Large intestine (tissue), 12 donors: ENCODE measurements around the gene FAM83B. TPM values are rescaled to one million over a fixed set of nuclear protein-coding genes. Genes with fewer than 3 reads are reported as not detected.
"Not testable (repeated sequence)": the region's sequence is repeated elsewhere in the genome, so short reads cannot be mapped to it uniquely, and the experiment has no call there.

Source experiments
- DNase-seq, 2 donors: peaks; one replicate each; pipeline versions ENCODE4 v3.0.0 to v3.0.0-alpha.2; 2013
- H3K27ac ChIP-seq: one replicate; pipeline ENCODE4 v1.5.1; 2013; ENCODE audit warnings: low read length
- H3K27me3 ChIP-seq: 2 replicates; pipeline ENCODE4 v1.6.1; 2013; ENCODE audit warnings: low read length; ENCODE audit not compliant: control insufficient read depth, insufficient read depth
- H3K36me3 ChIP-seq: 2 replicates; pipeline ENCODE4 v1.6.1; 2013; ENCODE audit warnings: low read length; ENCODE audit not compliant: control insufficient read depth, insufficient read depth
- H3K4me1 ChIP-seq: one replicate; pipeline ENCODE4 v1.6.1; 2013; ENCODE audit warnings: low read length; ENCODE audit not compliant: control insufficient read depth, insufficient read depth
- H3K4me3 ChIP-seq: one replicate; pipeline ENCODE4 v1.5.1; 2013; ENCODE audit warnings: low read length
- H3K9me3 ChIP-seq: one replicate; pipeline ENCODE4 v1.6.1; 2013; ENCODE audit warnings: mild to moderate bottlenecking, low read depth, low read length, moderate library complexity; ENCODE audit not compliant: control insufficient read depth
- WGBS: methylation state at CpG from one replicate; pipeline ENCODE4 v1.1.5; 2013; ENCODE audit warnings: low lambda C conversion rate; ENCODE audit not compliant: insufficient coverage; 5-methylcytosine and 5-hydroxymethylcytosine counted together
- long read RNA-seq, 11 donors: transcript quantifications; one replicate each; lab custom pipeline, GENCODE V29; 2026
- polyA plus RNA-seq: library from polyadenylated mRNA; unstranded; fragments of 120-200 nt; gene quantifications from one replicate; pipeline ENCODE4 v1.2.1, GENCODE V29; 2013

The FAM83B gene, protein sequence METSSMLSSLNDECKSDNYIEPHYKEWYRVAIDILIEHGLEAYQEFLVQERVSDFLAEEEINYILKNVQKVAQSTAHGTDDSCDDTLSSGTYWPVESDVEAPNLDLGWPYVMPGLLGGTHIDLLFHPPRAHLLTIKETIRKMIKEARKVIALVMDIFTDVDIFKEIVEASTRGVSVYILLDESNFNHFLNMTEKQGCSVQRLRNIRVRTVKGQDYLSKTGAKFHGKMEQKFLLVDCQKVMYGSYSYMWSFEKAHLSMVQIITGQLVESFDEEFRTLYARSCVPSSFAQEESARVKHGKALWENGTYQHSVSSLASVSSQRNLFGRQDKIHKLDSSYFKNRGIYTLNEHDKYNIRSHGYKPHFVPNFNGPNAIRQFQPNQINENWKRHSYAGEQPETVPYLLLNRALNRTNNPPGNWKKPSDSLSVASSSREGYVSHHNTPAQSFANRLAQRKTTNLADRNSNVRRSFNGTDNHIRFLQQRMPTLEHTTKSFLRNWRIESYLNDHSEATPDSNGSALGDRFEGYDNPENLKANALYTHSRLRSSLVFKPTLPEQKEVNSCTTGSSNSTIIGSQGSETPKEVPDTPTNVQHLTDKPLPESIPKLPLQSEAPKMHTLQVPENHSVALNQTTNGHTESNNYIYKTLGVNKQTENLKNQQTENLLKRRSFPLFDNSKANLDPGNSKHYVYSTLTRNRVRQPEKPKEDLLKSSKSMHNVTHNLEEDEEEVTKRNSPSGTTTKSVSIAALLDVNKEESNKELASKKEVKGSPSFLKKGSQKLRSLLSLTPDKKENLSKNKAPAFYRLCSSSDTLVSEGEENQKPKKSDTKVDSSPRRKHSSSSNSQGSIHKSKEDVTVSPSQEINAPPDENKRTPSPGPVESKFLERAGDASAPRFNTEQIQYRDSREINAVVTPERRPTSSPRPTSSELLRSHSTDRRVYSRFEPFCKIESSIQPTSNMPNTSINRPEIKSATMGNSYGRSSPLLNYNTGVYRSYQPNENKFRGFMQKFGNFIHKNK
- 13.0 TPM for polyA plus RNA-seq
- long read RNA-seq, donor 1, partial matches to known transcripts, result 0 of 3 reads
- long read RNA-seq, donor 1, other reads (novel, unspliced or antisense), result 0 of 3 reads
- long read RNA-seq, donor 2, transcript FAM83B-201 (5 exons, 3,167 nt), result major isoform, 5 of 5 reads
- long read RNA-seq, donor 2, partial matches to known transcripts, result 0 of 5 reads
- long read RNA-seq, donor 2, other reads (novel, unspliced or antisense), result 0 of 5 reads
- long read RNA-seq, donor 3, partial matches to known transcripts, result 0 of 2 reads
- long read RNA-seq, donor 3, other reads (novel, unspliced or antisense), result 0 of 2 reads
- long read RNA-seq, donor 4, result 0 reads
- long read RNA-seq, donor 5, partial matches to known transcripts, result 0 of 2 reads
- long read RNA-seq, donor 5, other reads (novel, unspliced or antisense), result 0 of 2 reads
- long read RNA-seq, donor 6, partial matches to known transcripts, result 0 of 2 reads
- long read RNA-seq, donor 6, other reads (novel, unspliced or antisense), result 0 of 2 reads
- long read RNA-seq, donor 7, result 0 reads
- long read RNA-seq, donor 8, partial matches to known transcripts, result 0 of 2 reads
- long read RNA-seq, donor 8, other reads (novel, unspliced or antisense), result 0 of 2 reads
- long read RNA-seq, donor 9, partial matches to known transcripts, result 0 of 1 reads
- long read RNA-seq, donor 9, other reads (novel, unspliced or antisense), result 0 of 1 reads
- long read RNA-seq, donor 10, result 0 reads
- long read RNA-seq, donor 11, partial matches to known transcripts, result 0 of 1 reads
- long read RNA-seq, donor 11, other reads (novel, unspliced or antisense), result 0 of 1 reads

GRCh38 chr6:54846243-54846856, at the start of gene FAM83B:
FAM83B (plus strand) TSS chr6:54846771; CDS start chr6:54870247, 23,476 bp downstream.
- no CpG with 5 or more reads among the region's 50 CpGs for WGBS
- Histone ChIP-seq H3K4me3 (peak within 1 kb of the TSS; percentile 69), H3K36me3 (no peaks in the 10 kb centered on the region), H3K9me3 (no peaks in the 10 kb centered on the region), H3K27ac (peak within 1 kb of the TSS; percentile 91), H3K4me1 (peaks cover 3% of the 10 kb centered on the region), H3K27me3 (peaks cover 3% of the 10 kb centered on the region)
- DNase-seq, result peak; percentile 81 to 92

- not testable (repeated sequence) for H3K36me3 ChIP-seq, DNase-seq, H3K27ac ChIP-seq, H3K4me3 ChIP-seq, H3K9me3 ChIP-seq, H3K27me3 ChIP-seq, H3K4me1 ChIP-seq
These were observed 49.7 kb upstream of the FAM83B start for GRCh38 chr6:54796918-54797317.

DNA sequence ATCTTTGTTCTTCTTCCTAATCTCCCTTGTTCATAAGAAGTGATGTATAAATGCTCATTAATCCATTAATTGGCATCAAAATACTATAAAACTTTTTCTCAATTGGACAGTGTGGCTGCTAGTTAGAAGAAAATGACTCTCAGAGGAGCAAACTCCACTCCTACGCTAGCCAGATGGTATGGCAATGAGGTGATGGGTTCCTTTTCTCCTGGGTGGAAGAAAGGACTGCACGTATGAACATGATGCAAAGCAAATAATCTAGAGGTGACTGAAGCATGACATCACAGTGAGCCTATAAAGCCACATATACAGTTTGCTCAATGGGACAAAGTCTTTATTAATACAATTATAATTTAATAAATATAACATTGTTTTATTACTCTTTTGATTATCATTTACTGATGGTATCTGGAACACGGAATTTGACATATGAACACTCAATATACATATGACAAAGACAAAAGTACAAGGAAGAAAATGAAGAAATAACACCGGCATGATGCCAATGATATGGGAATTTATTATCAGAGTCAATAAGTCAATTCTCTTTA, 46.4 kb upstream of the FAM83B start:
- Histone ChIP-seq H3K27me3 (no peaks in the 10 kb centered on the region), H3K4me1 (peaks cover 16% of the 10 kb centered on the region), H3K36me3 (no peaks in the 10 kb centered on the region), H3K27ac (no peak overlapping the region), H3K4me3 (no peak overlapping the region), H3K9me3 (no peaks in the 10 kb centered on the region)
- DNase-seq, result no peak
- WGBS, result 74% methylated on average over 2 of the region's 4 CpGs

DNA sequence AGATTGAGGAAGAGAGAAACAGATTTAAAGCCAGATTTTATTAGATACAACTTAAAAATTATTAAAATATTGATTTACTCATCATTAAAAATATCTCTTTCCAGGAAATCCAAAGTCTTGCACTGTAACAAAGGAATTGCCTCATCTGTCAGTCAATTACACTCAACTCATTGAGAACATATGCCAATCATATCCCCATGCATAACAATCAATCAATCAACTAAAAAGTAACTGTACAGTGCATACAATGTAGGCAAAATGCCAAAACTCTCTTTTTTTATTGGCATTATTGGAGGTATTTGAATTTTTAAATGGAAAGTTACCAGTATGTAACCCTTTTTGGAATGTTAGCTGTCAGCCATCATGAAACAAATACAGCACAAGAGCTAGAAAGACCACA, 45.3 kb upstream of the FAM83B start:
- H3K4me3 ChIP-seq, result no peak overlapping the region
- H3K27me3 ChIP-seq, result no peaks in the 10 kb centered on the region
- H3K9me3 ChIP-seq, result no peaks in the 10 kb centered on the region
- DNase-seq, result no peak
- no peak overlapping the region for H3K27ac ChIP-seq
- H3K36me3 ChIP-seq, result no peaks in the 10 kb centered on the region
- peaks cover 16% of the 10 kb centered on the region for H3K4me1 ChIP-seq

GRCh38 chr6:54801669-54802068, 44.9 kb upstream of the FAM83B start:
- H3K27ac ChIP-seq, result no peak overlapping the region
- no peaks in the 10 kb centered on the region for H3K27me3 ChIP-seq
- peaks cover 16% of the 10 kb centered on the region for H3K4me1 ChIP-seq
- no peaks in the 10 kb centered on the region for H3K9me3 ChIP-seq
- no peaks in the 10 kb centered on the region for H3K36me3 ChIP-seq
- no CpG with 5 or more reads among the region's 1 CpG for WGBS
- no peak overlapping the region for H3K4me3 ChIP-seq
- peak; percentile 55 to 79 for DNase-seq

GRCh38 chr6:54802775-54803634, 43.6 kb upstream of the FAM83B start:
- no peak overlapping the region for H3K4me3 ChIP-seq
- H3K27ac ChIP-seq, result peak overlapping the region; percentile 12
- H3K4me1 ChIP-seq, result peaks cover 16% of the 10 kb centered on the region
- H3K27me3 ChIP-seq, result no peaks in the 10 kb centered on the region
- DNase-seq, result peak; percentile 22 to 63
- H3K9me3 ChIP-seq, result no peaks in the 10 kb centered on the region
- no peaks in the 10 kb centered on the region for H3K36me3 ChIP-seq
- no CpG with 5 or more reads among the region's 5 CpGs for WGBS

DNA sequence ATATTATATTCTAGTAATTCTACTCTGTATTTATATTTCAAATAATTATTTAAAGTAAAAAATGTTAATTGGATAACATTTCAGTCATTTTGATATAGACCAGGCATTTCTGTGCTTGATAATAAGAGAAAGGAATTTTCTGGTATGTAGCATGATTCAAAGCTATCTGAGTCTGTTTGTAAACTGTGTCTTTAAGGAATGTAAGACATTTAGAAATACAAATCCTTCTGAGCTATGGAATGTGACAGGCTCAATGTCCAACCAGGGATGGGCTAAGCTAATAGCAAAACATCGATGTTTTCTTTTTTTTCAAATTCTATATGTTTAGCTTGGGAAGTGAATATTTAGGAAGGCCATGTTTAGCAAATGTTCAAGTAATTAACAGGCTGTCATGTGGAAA, 41.5 kb upstream of the FAM83B start:
- peak in 1 of 2 donors; percentile 37 for DNase-seq
- Histone ChIP-seq H3K27ac (no peak overlapping the region), H3K9me3 (no peaks in the 10 kb centered on the region), H3K27me3 (no peaks in the 10 kb centered on the region), H3K4me3 (no peak overlapping the region), H3K36me3 (no peaks in the 10 kb centered on the region), H3K4me1 (peaks cover 22% of the 10 kb centered on the region)
- WGBS, result no CpG with 5 or more reads among the region's 1 CpG

- Histone ChIP-seq H3K27ac (no peak overlapping the region), H3K27me3 (no peaks in the 10 kb centered on the region), H3K4me3 (no peak overlapping the region), H3K36me3 (no peaks in the 10 kb centered on the region), H3K9me3 (peaks cover 5% of the 10 kb centered on the region), H3K4me1 (peaks cover 6% of the 10 kb centered on the region)
- no peak for DNase-seq
These were observed 36.4 kb upstream of the FAM83B start for GRCh38 chr6:54810147-54810546.
